Common myeloid progenitor, CD34-positive (primary cell): ENCODE data around the gene TNFSF10.

Source experiments
- CTCF ChIA-PET: fragments of 350-600 bp; sonication (Branson Sonifier 250); formaldehyde crosslinking; loops from one replicate; lab custom pipeline; 2021; ENCODE audit warnings: antibody characterized with exemption; lab: Charles Lee
- POLR2A ChIA-PET: fragments of 350-600 bp; sonication (Branson Sonifier 250); formaldehyde crosslinking; loops from one replicate; lab custom pipeline; 2021; ENCODE audit warnings: antibody characterized with exemption; lab: Charles Lee
- DNase-seq, 3 donors: peaks; one replicate each; pipeline versions ENCODE4 v3.0.0 to v3.0.0-alpha.2; 2013
- H3K27ac ChIP-seq, 2 experiments: 1 replicate in 1 of 2; 2 replicates in 1 of 2; pipeline ENCODE4 v1.7.0; 2013; ENCODE audit warnings: inconsistent platforms in 2 of 2, low read length in 2 of 2, mild to moderate bottlenecking in 2 of 2, low read depth in 1 of 2, moderate library complexity in 1 of 2; ENCODE audit not compliant: severe bottlenecking in 2 of 2, insufficient read depth in 1 of 2, poor library complexity in 1 of 2
- H3K27me3 ChIP-seq, 5 experiments: replicated peaks in 2 of 5; 1 replicate in 3 of 5; 2 replicates in 2 of 5; pipeline versions ENCODE4 v1.6.1 to v1.7.0; 2013; ENCODE audit warnings: low read length in 4 of 5, mild to moderate bottlenecking in 2 of 5, moderate library complexity in 2 of 5, inconsistent platforms in 1 of 5; ENCODE audit not compliant: insufficient read depth in 5 of 5, control insufficient read depth in 4 of 5
- H3K36me3 ChIP-seq, 4 experiments: 1 replicate in 2 of 4; 2 replicates in 2 of 4; pipeline versions ENCODE4 v1.6.1 to v1.7.0; 2013; ENCODE audit warnings: low read length in 3 of 4, control low read depth in 1 of 4, mild to moderate bottlenecking in 1 of 4; ENCODE audit not compliant: control insufficient read depth in 4 of 4, insufficient read depth in 4 of 4
- H3K4me1 ChIP-seq, 4 experiments: 1 replicate in 3 of 4; 2 replicates in 1 of 4; pipeline versions ENCODE4 v1.6.1 to v1.7.1; 2013; ENCODE audit warnings: low read length in 3 of 4, mild to moderate bottlenecking in 3 of 4, control low read depth in 1 of 4, inconsistent platforms in 1 of 4, moderate library complexity in 1 of 4; ENCODE audit not compliant: control insufficient read depth in 4 of 4, insufficient read depth in 4 of 4; ENCODE audit errors: control extremely low read depth in 1 of 4
- H3K4me3 ChIP-seq, 7 experiments: 1 replicate in 4 of 7; 2 replicates in 3 of 7; pipeline versions ENCODE4 v1.5.1 to v1.7.0; 2013; ENCODE audit warnings: mild to moderate bottlenecking in 7 of 7, low read length in 6 of 7, moderate library complexity in 6 of 7, inconsistent platforms in 2 of 7, low read depth in 2 of 7, control low read depth in 1 of 7; ENCODE audit not compliant: insufficient read depth in 4 of 7, control insufficient read depth in 1 of 7; ENCODE audit errors: extremely low read depth in 1 of 7
- H3K9me3 ChIP-seq, 5 experiments: 1 replicate in 4 of 5; 2 replicates in 1 of 5; pipeline versions ENCODE4 v1.6.1 to v1.7.1; 2013; ENCODE audit warnings: low read length in 4 of 5, mild to moderate bottlenecking in 2 of 5, inconsistent platforms in 1 of 5, low read depth in 1 of 5, moderate library complexity in 1 of 5; ENCODE audit not compliant: control insufficient read depth in 4 of 5, insufficient read depth in 2 of 5; ENCODE audit errors: control extremely low read depth in 1 of 5
- WGBS: methylation state at CpG from one replicate; pipeline ENCODE4 v1.1.5; 2013; ENCODE audit not compliant: insufficient coverage; 5-methylcytosine and 5-hydroxymethylcytosine counted together

The TNFSF10 gene

DNA sequence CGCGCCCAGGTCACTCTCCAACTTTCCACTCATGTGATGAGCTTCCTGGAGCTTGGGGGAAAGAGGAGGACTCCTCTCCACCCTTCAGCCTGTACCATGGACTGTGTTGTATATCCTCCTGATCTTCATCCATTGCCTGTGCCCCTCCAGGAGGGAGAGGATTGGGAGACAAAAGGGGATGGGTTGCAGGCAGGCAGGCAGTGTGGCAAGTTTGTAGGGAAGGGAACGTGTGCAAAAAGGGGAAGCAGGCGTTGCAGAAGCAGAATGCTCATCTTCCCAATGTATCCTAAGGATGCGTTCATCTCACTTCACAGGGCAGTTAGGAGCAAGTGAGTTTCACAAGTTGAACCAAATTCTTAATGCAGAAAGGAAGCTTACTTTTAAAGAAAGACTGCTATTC, 46.9 kb downstream of the TNFSF10 start:
- Histone ChIP-seq H3K4me3 (no peak overlapping the region), H3K4me1 (peaks cover 0 to 8% (median 2%) of the 10 kb centered on the region in 4 experiments), H3K9me3 (peaks cover 0 to 4% (median 0%) of the 10 kb centered on the region in 5 experiments), H3K27me3 (no peaks in the 10 kb centered on the region), H3K27ac (no peak overlapping the region), H3K36me3 (no peaks in the 10 kb centered on the region)
- peak in 2 of 3 donors; percentile 4 to 31 for DNase-seq
- WGBS, result 72% methylated on average over 4 of the region's 5 CpGs
- CTCF ChIA-PET, result interaction anchor here (0.6 to 1.7 kb wide), 8 partner anchors 12 to 275 kb away, joined by 3 to 5 read pairs (median 4); no protein-coding TSS in a partner anchor
- POLR2A ChIA-PET, result no interaction called here

DNA sequence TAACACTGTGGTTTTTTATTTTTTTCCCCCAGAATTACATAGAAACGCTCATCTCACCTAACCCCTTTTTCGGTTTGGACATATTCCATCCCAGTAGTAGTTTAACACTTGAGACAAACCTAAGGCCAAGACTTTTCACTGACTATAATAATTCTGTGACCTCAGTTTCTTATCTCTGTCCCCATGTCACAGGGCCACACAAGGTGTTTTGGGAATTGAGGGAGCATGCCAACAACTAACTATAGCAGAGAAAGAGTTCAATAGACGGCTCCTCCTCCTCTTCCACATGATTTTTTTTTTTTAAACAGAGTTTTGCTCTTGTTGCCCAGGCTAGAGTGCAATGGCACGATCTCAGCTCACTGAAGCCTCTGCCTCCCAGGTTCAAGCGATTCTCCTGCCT, 47.5 kb downstream of the TNFSF10 start:
- DNase-seq, result no peak
- peaks cover 0 to 4% (median 0%) of the 10 kb centered on the region in 5 experiments for H3K9me3 ChIP-seq
- ChIA-PET POLR2A (no interaction called here), CTCF (interaction anchor here (1.0 to 1.7 kb wide), 2 partner anchors 12 to 13 kb away, joined by 4 to 5 read pairs; no protein-coding TSS in a partner anchor)
- WGBS, result 100% methylated on average over 2 of the region's 5 CpGs
- no peaks in the 10 kb centered on the region for H3K36me3 ChIP-seq
- peaks cover 0 to 8% (median 2%) of the 10 kb centered on the region in 4 experiments for H3K4me1 ChIP-seq
- H3K27me3 ChIP-seq, result no peaks in the 10 kb centered on the region
- no peak overlapping the region for H3K27ac ChIP-seq
- H3K4me3 ChIP-seq, result no peak overlapping the region

DNA sequence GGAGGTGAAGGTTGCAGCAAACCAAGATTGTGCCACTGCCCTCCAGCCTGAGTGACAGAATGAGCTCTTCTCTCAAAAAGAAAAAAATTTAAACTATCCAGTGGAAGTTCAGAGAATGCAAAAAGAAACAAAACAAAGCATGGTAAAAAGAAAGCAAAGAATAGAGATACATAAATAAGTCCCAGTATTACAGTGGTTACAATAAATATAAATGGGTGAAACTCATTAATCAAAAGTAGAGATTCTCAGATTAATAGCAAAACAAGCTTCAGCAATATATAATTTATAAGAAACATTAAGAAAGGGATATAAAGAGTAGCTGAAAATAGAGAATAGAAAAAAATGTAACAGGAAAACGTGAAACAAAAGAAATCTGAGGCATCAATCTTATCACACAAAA, 51.3 kb downstream of the TNFSF10 start:
- no peak for DNase-seq
- Histone ChIP-seq H3K9me3 (peaks cover 0 to 4% (median 0%) of the 10 kb centered on the region in 5 experiments), H3K4me1 (peaks cover 0 to 5% (median under 1%) of the 10 kb centered on the region in 4 experiments), H3K36me3 (no peaks in the 10 kb centered on the region), H3K27ac (no peak overlapping the region), H3K27me3 (no peaks in the 10 kb centered on the region), H3K4me3 (no peak overlapping the region)
- WGBS, result no CpG with 5 or more reads among the region's 1 CpG
- ChIA-PET POLR2A (no interaction called here), CTCF (no interaction called here)

DNA sequence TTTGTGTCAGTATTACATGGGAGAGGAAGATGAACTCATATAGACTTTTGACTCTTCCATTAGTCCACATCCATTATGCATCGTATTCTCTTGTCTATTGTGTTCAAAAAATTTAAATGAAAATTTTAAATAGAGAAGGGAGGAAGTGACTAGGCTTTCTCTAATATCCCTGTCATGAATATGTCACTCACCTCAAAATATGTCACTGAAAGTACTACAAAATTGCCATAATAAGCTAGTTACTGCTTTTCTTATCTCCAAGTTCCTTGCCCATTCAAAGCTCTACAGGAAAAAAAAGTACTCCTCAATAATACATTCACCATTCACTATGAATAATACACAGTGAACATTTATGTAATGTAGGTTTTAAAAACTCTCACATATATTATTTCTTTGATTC, 52.6 kb downstream of the TNFSF10 start:
- Histone ChIP-seq H3K27ac (no peak overlapping the region), H3K4me3 (no peak overlapping the region), H3K4me1 (no peaks in the 10 kb centered on the region), H3K9me3 (peaks cover 0 to 4% (median 0%) of the 10 kb centered on the region in 5 experiments), H3K36me3 (no peaks in the 10 kb centered on the region), H3K27me3 (no peaks in the 10 kb centered on the region)
- DNase-seq, result no peak
- no CpG with 5 or more reads among the region's 1 CpG for WGBS
- ChIA-PET POLR2A (no interaction called here), CTCF (interaction anchor here (0.9 kb wide), 1 partner anchor 10 kb away, joined by 4 read pairs; no protein-coding TSS in a partner anchor)

DNA sequence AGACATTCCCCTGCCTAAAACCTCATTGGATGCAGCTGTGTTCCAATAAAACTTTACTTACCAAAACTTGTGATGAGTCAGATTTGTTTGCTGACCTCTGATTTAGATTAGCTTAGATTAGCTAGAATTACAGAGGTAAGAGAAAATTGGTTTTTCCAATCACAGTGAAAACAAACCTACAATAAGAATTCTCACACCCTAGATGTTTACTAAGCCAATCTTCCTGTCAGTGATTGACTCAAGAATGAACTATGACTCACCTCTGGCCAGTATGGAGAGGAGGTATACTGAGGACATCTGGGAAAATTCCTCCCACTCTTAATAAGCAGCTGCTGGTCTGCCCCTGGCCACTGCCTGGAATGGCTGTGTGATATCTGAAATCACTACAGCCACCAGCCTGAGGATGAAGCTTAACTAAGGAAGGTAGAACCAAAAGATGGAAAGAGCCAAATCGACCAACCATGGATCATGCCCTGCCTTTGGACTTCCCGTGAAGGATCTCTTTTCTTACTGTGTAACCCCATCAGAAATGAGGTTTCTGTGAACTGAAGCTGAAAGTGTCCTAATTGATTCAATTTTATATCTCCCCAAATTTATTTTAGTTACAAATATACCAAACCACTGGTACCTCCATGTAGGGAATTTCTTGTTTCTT, 55.9 kb downstream of the TNFSF10 start:
- Histone ChIP-seq H3K27ac (no peak overlapping the region), H3K27me3 (no peaks in the 10 kb centered on the region), H3K4me1 (no peaks in the 10 kb centered on the region), H3K4me3 (no peak overlapping the region), H3K36me3 (no peaks in the 10 kb centered on the region), H3K9me3 (peaks cover 0 to 4% (median 0%) of the 10 kb centered on the region in 5 experiments)
- DNase-seq, result no peak
- CTCF ChIA-PET, result interaction anchor here (0.6 to 1.2 kb wide), 2 partner anchors 129 to 755 kb away, joined by 4 to 7 read pairs; no protein-coding TSS in a partner anchor
- POLR2A ChIA-PET, result no interaction called here
- 100% methylated on average over 1 of the region's 2 CpGs for WGBS

DNA sequence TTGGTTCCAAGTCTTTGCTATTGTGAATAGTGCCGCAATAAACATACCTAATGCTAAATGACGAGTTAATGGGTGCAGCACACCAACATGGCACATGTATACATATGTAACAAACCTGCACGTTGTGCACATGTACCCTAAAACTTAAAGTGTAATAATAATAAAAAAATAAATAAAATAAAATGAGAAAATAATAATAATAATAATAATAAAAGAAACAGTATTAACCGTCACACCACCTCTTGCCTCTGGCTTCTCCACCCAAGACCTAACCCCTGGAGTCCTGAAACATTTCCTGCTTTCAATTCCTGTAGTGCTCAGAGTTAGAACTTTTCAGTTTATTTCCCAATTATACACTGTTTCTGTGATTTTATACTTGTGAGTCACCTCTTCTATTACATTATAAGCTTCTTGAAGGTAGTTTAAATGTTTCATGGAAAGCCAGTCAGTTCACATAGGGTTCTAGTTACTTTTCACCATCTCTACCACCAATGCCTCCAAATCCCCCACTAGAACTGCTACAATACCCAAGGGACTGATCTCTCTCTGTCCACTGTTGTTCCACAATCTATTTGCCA, 56.6 kb downstream of the TNFSF10 start:
- H3K36me3 ChIP-seq, result no peaks in the 10 kb centered on the region
- no peaks in the 10 kb centered on the region for H3K4me1 ChIP-seq
- no CpG with 5 or more reads among the region's 4 CpGs for WGBS
- H3K4me3 ChIP-seq, result no peak overlapping the region
- ChIA-PET CTCF (interaction anchor here (0.6 kb wide), 1 partner anchor 755 kb away, joined by 7 read pairs; no protein-coding TSS in a partner anchor), POLR2A (no interaction called here)
- no peak overlapping the region for H3K27ac ChIP-seq
- no peak for DNase-seq
- H3K27me3 ChIP-seq, result no peaks in the 10 kb centered on the region
- peaks cover 0 to 1% (median 0%) of the 10 kb centered on the region in 5 experiments for H3K9me3 ChIP-seq

DNA sequence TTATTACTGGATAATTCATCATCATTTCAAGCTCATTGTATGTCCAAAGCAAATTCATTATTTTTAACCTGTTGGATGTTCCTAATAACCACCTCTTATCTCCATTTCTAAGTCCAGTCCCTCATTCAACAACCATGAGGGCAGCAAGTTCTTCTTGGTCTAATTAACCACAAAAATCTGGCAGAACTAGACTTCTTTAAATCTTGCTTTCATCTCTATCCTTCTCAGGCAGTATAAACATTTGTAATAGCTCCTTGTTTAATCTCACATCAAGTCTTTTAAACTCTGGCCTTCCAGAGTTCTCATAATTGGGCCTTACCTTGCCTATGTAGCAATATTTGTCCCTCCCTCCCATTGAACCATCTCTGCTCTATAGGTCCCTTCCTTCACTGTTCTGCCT, 57.9 kb downstream of the TNFSF10 start:
- CTCF ChIA-PET, result interaction anchor here (0.9 to 1.0 kb wide), 2 partner anchors 33 to 131 kb away, joined by 3 read pairs; no protein-coding TSS in a partner anchor
- Histone ChIP-seq H3K27ac (no peak overlapping the region), H3K4me3 (no peak overlapping the region), H3K4me1 (no peaks in the 10 kb centered on the region), H3K27me3 (no peaks in the 10 kb centered on the region), H3K9me3 (no peaks in the 10 kb centered on the region), H3K36me3 (no peaks in the 10 kb centered on the region)
- POLR2A ChIA-PET, result no interaction called here
- no peak for DNase-seq
